ENCODE measurements around the gene HSPB6. TPM values are rescaled to one million over a fixed set of nuclear protein-coding genes. Genes with fewer than 3 reads are reported as not detected.

The HSPB6 gene
- total RNA-seq, 2 donors from 2014 or later, result 35.0 to 117 TPM

GRCh38 chr19:35734273-35734672 lies 22.6 kb downstream of the HSPB6 start:
- 95 to 96% methylated on average over 8 of the region's 8 CpGs for WGBS, 2 donors
- no peaks in the 10 kb centered on the region for H3K9me3 ChIP-seq
- intact Hi-C loops (cut with DNase I), result no loop called here

DNA sequence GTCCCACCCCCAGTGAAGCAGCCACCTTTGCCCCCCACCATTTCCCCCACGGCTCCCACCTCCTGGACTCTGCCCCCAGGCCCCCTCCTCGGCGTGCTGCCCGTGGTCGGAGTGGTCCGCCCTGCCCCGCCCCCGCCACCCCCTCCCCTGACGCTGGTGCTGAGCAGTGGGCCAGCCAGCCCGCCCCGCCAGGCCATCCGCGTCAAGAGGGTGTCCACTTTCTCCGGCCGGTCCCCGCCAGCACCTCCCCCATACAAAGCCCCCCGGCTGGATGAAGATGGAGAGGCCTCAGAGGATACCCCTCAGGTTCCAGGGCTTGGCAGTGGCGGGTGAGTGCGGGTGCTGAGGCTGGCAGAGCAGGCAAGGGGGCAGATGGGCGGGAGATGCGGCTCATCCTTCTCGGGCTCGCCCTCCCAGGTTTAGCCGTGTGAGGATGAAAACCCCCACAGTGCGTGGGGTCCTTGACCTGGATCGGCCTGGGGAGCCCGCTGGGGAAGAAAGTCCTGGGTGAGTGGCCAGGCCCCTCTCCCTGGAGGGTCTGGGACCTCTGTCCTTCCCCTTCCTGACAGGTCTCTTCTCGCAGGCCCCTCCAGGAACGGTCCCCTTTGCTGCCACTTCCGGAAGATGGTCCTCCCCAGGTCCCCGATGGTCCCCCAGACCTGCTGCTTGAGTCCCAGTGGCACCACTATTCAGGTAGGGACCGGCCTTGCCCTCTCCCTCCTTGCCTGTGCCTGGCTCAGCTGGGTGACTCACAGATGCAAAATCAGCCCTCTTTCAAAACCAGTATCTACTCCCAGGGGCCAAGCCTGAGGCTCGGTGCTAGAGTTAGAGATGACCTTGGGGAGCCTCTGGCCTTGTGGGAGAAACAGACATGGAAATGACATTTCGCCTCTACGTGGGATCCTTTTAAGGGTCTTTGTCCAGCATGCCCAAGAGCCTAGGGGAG lies 23.4 kb downstream of the HSPB6 start:
- Histone ChIP-seq H3K4me3 (no peak overlapping the region), H3K36me3 (replicated peaks in 1 of 2; ENCODE audit: insufficient read depth in 1 of 2, low read depth in 2 of 2) (peaks cover 8 to 44% of the 10 kb centered on the region in 2 donors), H3K9me3 (no peaks in the 10 kb centered on the region), H3K27me3 (no peaks in the 10 kb centered on the region), H3K4me1 (no peaks in the 10 kb centered on the region), H3K27ac (no peak overlapping the region)
- ATAC-seq (no peak), DNase-seq (no peak)
- WGBS, 2 donors, result 90 to 92% methylated on average over 22 to 30 of the region's 35 CpGs
- TF ChIP-seq CTCF (IDR thresholded peaks at IDR 0.05) (no peak), POLR2A (IDR thresholded peaks at IDR 0.05) (no peak)
- intact Hi-C loops (cut with DNase I), result no loop called here

More at GRCh38 chr19:35734273-35734672, 22.6 kb downstream of the HSPB6 start:
- H3K27ac ChIP-seq, result no peak overlapping the region
- no peak overlapping the region for H3K4me3 ChIP-seq
- DNase-seq (no peak), ATAC-seq (no peak)
- peaks cover 9 to 40% of the 10 kb centered on the region in 2 donors for H3K36me3 ChIP-seq (replicated peaks in 1 of 2; ENCODE audit: insufficient read depth in 1 of 2, low read depth in 2 of 2)
- no peaks in the 10 kb centered on the region for H3K27me3 ChIP-seq
- TF ChIP-seq POLR2A (IDR thresholded peaks at IDR 0.05), result no peak
- TF ChIP-seq CTCF (IDR thresholded peaks at IDR 0.05), result no peak
- peaks cover under 1% of the 10 kb centered on the region for H3K4me1 ChIP-seq

- Histone ChIP-seq H3K4me3 (no peak overlapping the region), H3K36me3 (replicated peaks in 1 of 2; ENCODE audit: insufficient read depth in 1 of 2, low read depth in 2 of 2) (peaks cover 5 to 45% of the 10 kb centered on the region in 2 donors), H3K9me3 (no peaks in the 10 kb centered on the region), H3K27me3 (no peaks in the 10 kb centered on the region), H3K27ac (no peak overlapping the region), H3K4me1 (no peaks in the 10 kb centered on the region)
- intact Hi-C loops (cut with DNase I), result no loop called here
- no peak for DNase-seq
- no peak for ATAC-seq
- 91% methylated on average over 22 of the region's 25 CpGs; no CpG with 5 or more reads in 1 of the 2 donors for WGBS, 2 donors
- TF ChIP-seq CTCF (IDR thresholded peaks at IDR 0.05) (no peak), POLR2A (IDR thresholded peaks at IDR 0.05) (no peak)
Observed at GRCh38 chr19:35732540-35733179, 24.2 kb downstream of the HSPB6 start.

GRCh38 chr19:35731779-35732405 lies 24.9 kb downstream of the HSPB6 start:
- H3K4me1 ChIP-seq, result no peaks in the 10 kb centered on the region
- DNase-seq (no peak), ATAC-seq (no peak)
- no peak overlapping the region for H3K27ac ChIP-seq
- 89 to 90% methylated on average over 17 to 20 of the region's 21 CpGs for WGBS, 2 donors
- no peaks in the 10 kb centered on the region for H3K9me3 ChIP-seq
- H3K4me3 ChIP-seq, result no peak overlapping the region
- H3K36me3 ChIP-seq (replicated peaks in 1 of 2; ENCODE audit: insufficient read depth in 1 of 2, low read depth in 2 of 2), result peaks cover 5 to 50% of the 10 kb centered on the region in 2 donors
- no peaks in the 10 kb centered on the region for H3K27me3 ChIP-seq
- no peak for TF ChIP-seq CTCF (IDR thresholded peaks at IDR 0.05)
- no peak for TF ChIP-seq POLR2A (IDR thresholded peaks at IDR 0.05)
- intact Hi-C loops (cut with DNase I), result no loop called here
